PC-9 (cell line): Measurements from ENCODE around the gene CMTM6. TPM values are rescaled to one million over a fixed set of nuclear protein-coding genes. Genes with fewer than 3 reads are reported as not detected.

Experiments
- BruUV-seq: library from RNA; stranded (reverse); fragments of 400-500 nt; replicated peaks from 2 replicates; lab custom pipeline; 2021; lab: Mats Ljungman, UMichigan
- CTCF ChIA-PET: fragments of 300-600 bp; sonication (Branson Sonifier 250); formaldehyde crosslinking; loops from one replicate; lab custom pipeline; 2022; ENCODE audit warnings: antibody characterized with exemption; lab: Charles Lee
- POLR2A ChIA-PET: fragments of 300-600 bp; sonication (Branson Sonifier 250); formaldehyde crosslinking; loops from one replicate; lab custom pipeline; 2022; ENCODE audit warnings: antibody characterized with exemption; ENCODE audit not compliant: unreplicated experiment; lab: Charles Lee
- DNase-seq, 2 experiments: peaks; one replicate each; pipeline versions ENCODE4 v3.0.0 to v3.0.0-alpha.2; 2015 to 2022; ENCODE audit warnings: mixed read lengths in 1 of 2
- H2AFZ ChIP-seq: fragments of 200-600 bp; sonication (generic); 2 replicates; pipeline ENCODE4 v1.8.1; 2017; ENCODE audit warnings: antibody characterized with exemption
- H3F3A ChIP-seq: fragments of 200-600 bp; sonication (generic); 2 replicates; pipeline ENCODE4 v1.8.1; 2017; ENCODE audit warnings: antibody characterized with exemption, mild to moderate bottlenecking, low read depth; ENCODE audit not compliant: insufficient read depth
- H3K27ac ChIP-seq: fragments of 200-600 bp; sonication (generic); 2 replicates; pipeline ENCODE4 v1.6.1; 2016; ENCODE audit warnings: mixed run types
- H3K27me3 ChIP-seq: fragments of 200-600 bp; sonication (generic); 2 replicates; pipeline ENCODE4 v1.6.1; 2016; ENCODE audit warnings: low read depth, mixed run types; ENCODE audit not compliant: insufficient read depth
- H3K36me3 ChIP-seq: fragments of 200-600 bp; sonication (generic); 2 replicates; pipeline ENCODE4 v1.6.1; 2016; ENCODE audit warnings: low read depth, mixed run types
- H3K4me1 ChIP-seq: fragments of 200-600 bp; sonication (generic); replicated peaks from 2 replicates; pipeline ENCODE4 v1.6.1; 2016; ENCODE audit warnings: mixed run types; ENCODE audit not compliant: insufficient read depth
- H3K4me2 ChIP-seq: fragments of 200-600 bp; sonication (generic); 2 replicates; pipeline ENCODE4 v1.6.1; 2017; ENCODE audit warnings: mixed run types
- H3K4me3 ChIP-seq: fragments of 200-600 bp; sonication (generic); 2 replicates; pipeline ENCODE4 v1.6.1; 2016; ENCODE audit warnings: mixed run types
- H3K79me2 ChIP-seq: fragments of 200-600 bp; sonication (generic); 2 replicates; pipeline ENCODE4 v1.6.1; 2017; ENCODE audit warnings: low read depth, mixed run types
- H3K9me2 ChIP-seq: fragments of 200-600 bp; sonication (generic); 2 replicates; pipeline ENCODE4 v1.8.1; 2017; ENCODE audit warnings: mild to moderate bottlenecking; ENCODE audit not compliant: insufficient read depth
- H3K9me3 ChIP-seq: fragments of 200-600 bp; sonication (generic); 2 replicates; pipeline ENCODE4 v1.8.1; 2016; ENCODE audit warnings: low read depth; ENCODE audit not compliant: insufficient read depth
- H4K20me1 ChIP-seq: fragments of 200-600 bp; sonication (generic); 2 replicates; pipeline ENCODE4 v1.8.1; 2017; ENCODE audit not compliant: insufficient read depth
- EZH2 ChIP-seq: fragments of 200-600 bp; sonication (generic); IDR thresholded peaks from 2 replicates; pipeline ENCODE4 v1.8.0; 2017; ENCODE audit warnings: antibody characterized with exemption, low read depth
- intact Hi-C: fragments of 100-400 bp; cut with micrococcal nuclease; formaldehyde crosslinking; loops from one replicate; pipeline ENCODE4 v1.10.0; 2022; ENCODE audit not compliant: unreplicated experiment
- total RNA-seq: library from RNA; stranded (reverse); gene quantifications from 2 replicates; pipeline ENCODE4 v1.2.3, GENCODE V29; 2021
- TF ChIP-seq, protein P1 (sequence below): fragments of 200-600 bp; sonication (generic); conservative IDR thresholded peaks from 2 replicates; pipeline ENCODE4 v1.6.1; 2017; ENCODE audit warnings: mixed run types, antibody characterized with exemption, mild to moderate bottlenecking, moderate library complexity

Gene CMTM6
- total RNA-seq, 1 experiment from 2014 or later: 69.4 TPM

DNA sequence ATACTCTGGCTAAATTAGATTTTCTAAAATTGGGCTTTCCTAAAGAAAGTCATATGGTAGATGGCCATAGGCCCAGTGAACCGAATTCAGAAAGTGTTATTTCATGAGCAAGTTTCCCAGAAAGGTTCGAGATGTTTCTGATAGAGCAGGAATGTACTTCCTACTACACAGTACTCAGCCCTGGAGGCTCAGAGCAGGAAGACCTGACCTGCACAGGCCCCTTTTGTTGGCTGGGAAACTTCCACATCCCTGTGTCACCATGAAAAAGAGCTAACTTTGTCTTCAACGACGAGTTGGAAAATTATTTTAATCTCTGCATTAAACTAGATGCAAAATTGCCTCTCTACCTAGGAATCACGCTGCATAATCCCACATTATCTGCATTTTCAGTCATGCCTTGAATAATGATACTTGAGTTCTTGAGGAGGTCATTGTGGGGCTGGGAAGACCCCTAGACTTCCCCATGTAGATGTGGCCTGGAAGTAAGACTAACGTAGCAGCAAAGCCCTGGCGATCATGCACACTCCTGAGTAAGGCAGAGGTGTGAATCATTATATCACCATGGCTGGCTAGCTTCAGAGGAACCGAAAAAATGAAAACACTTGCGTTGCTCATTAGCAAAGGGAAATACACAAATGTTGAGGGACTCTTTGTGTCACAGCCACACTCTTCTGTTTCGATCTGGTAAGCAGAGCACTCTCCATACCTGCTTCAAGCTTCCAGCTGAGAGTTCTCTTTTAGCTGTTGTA is 63.9 kb downstream of the CMTM6 start:
- Histone ChIP-seq H2AFZ (no peak overlapping the region), H3K36me3 (no peaks in the 10 kb centered on the region), H3K79me2 (no peaks in the 10 kb centered on the region), H4K20me1 (no peaks in the 10 kb centered on the region), H3K4me2 (no peak overlapping the region), H3F3A (peaks cover 13% of the 10 kb centered on the region; the same call in 1 of the 2 replicates), H3K27ac (no peak overlapping the region), H3K4me3 (no peak overlapping the region), H3K9me2 (no peaks in the 10 kb centered on the region), H3K27me3 (no peaks in the 10 kb centered on the region), H3K4me1 (peaks cover 12% of the 10 kb centered on the region), H3K9me3 (no peaks in the 10 kb centered on the region)
- TF ChIP-seq EZH2: no peak
- TF ChIP-seq, protein P1, sequence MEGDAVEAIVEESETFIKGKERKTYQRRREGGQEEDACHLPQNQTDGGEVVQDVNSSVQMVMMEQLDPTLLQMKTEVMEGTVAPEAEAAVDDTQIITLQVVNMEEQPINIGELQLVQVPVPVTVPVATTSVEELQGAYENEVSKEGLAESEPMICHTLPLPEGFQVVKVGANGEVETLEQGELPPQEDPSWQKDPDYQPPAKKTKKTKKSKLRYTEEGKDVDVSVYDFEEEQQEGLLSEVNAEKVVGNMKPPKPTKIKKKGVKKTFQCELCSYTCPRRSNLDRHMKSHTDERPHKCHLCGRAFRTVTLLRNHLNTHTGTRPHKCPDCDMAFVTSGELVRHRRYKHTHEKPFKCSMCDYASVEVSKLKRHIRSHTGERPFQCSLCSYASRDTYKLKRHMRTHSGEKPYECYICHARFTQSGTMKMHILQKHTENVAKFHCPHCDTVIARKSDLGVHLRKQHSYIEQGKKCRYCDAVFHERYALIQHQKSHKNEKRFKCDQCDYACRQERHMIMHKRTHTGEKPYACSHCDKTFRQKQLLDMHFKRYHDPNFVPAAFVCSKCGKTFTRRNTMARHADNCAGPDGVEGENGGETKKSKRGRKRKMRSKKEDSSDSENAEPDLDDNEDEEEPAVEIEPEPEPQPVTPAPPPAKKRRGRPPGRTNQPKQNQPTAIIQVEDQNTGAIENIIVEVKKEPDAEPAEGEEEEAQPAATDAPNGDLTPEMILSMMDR: no peak
- no TSS peak for BruUV-seq
- intact Hi-C loops: no loop called here
- ChIA-PET CTCF (interaction anchor here (0.7 kb wide), 1 partner anchor 566 kb away, joined by 8 read pairs; no protein-coding TSS in a partner anchor), POLR2A (no interaction called here)
- DNase-seq: no peak

- Histone ChIP-seq H3K4me2 (no peak overlapping the region), H2AFZ (no peak overlapping the region), H3K79me2 (peaks cover 5% of the 10 kb centered on the region; the same call in 1 of the 2 replicates), H3K4me3 (no peak overlapping the region), H3K9me2 (no peaks in the 10 kb centered on the region), H3K36me3 (no peaks in the 10 kb centered on the region), H3K9me3 (no peaks in the 10 kb centered on the region), H3K4me1 (peaks cover 5% of the 10 kb centered on the region), H3K27me3 (no peaks in the 10 kb centered on the region), H3F3A (peaks cover 4% of the 10 kb centered on the region; the same call in 1 of the 2 replicates), H3K27ac (no peak overlapping the region), H4K20me1 (no peaks in the 10 kb centered on the region)
- DNase-seq: no peak
- TF ChIP-seq, protein P1: no peak
- TF ChIP-seq EZH2: no peak
- ChIA-PET CTCF (interaction anchor here (0.6 to 0.7 kb wide), 3 partner anchors 17 to 224 kb away, joined by 3 to 4 read pairs (median 4); no protein-coding TSS in a partner anchor), POLR2A (interaction anchor here (0.6 kb wide), 1 partner anchor 18 kb away, joined by 6 read pairs; no protein-coding TSS in a partner anchor)
- BruUV-seq: no TSS peak
- intact Hi-C loops: no loop called here
These were observed 64.8 kb downstream of the CMTM6 start for GRCh38 chr3:32437896-32438295.

DNA sequence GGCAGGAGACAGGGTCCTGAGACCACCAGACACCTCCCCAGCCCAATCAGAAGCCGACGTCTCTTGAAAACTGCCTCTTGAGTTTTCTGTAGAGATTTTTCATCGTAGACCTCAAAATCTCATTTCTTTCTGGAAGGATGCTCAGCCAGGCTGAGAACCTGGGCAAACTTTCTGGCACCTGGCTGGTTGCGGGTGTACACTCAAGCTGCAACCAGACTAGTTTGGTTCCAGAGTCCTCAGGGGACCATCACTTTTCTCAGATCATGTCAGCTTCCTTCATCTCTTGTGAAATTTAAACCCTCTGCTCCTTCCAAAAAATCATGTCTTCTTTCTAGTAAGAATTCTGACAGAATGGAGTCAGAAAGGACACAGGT is 65.8 kb downstream of the CMTM6 start:
- no peak overlapping the region for H3K4me2 ChIP-seq
- no peaks in the 10 kb centered on the region for H3K4me1 ChIP-seq
- no peaks in the 10 kb centered on the region for H3F3A ChIP-seq
- TF ChIP-seq EZH2: no peak
- TF ChIP-seq, protein P1: no peak
- no peak overlapping the region for H2AFZ ChIP-seq
- no peaks in the 10 kb centered on the region for H3K36me3 ChIP-seq
- H3K9me3 ChIP-seq: no peaks in the 10 kb centered on the region
- no peak for DNase-seq
- H3K27ac ChIP-seq: no peak overlapping the region
- POLR2A ChIA-PET: no interaction called here
- H3K4me3 ChIP-seq: no peak overlapping the region
- CTCF ChIA-PET: no interaction called here
- BruUV-seq: no TSS peak
- intact Hi-C loops: no loop called here
- no peaks in the 10 kb centered on the region for H4K20me1 ChIP-seq
- no peaks in the 10 kb centered on the region for H3K9me2 ChIP-seq
- no peaks in the 10 kb centered on the region for H3K27me3 ChIP-seq
- H3K79me2 ChIP-seq: peaks cover 8% of the 10 kb centered on the region; the same call in 1 of the 2 replicates
